ENCODE measurements around the gene CNTNAP3. TPM values are rescaled to one million over a fixed set of nuclear protein-coding genes. Genes with fewer than 3 reads are reported as not detected.

Gene CNTNAP3
- total RNA-seq (2022; extraction: Qiagen RNA extraction; ENCODE audit: low read depth), result 7.4 to 12.7 TPM (median 9.9 TPM) in 5 replicates

GRCh38 chr9:39287980-39288379 is at the start of gene CNTNAP3:
Gene CNTNAP3, minus strand, starts transcription at chr9:39288167. Its CDS starts 103 bp downstream, at chr9:39288064.

Other genes with a start within 250 kb of the CNTNAP3 start
- not detected in 5 replicates for gene SPATA31A1, start 67.5 kb upstream of the CNTNAP3 start, total RNA-seq (2022; extraction: Qiagen RNA extraction; ENCODE audit: low read depth)